Gastrocnemius medialis (tissue), 4 donors: Measurements from ENCODE around the gene SPATA7.

Source experiments
- POLR2A ChIP-seq, 2 donors: fragments of 450-650 bp; IDR thresholded peaks; one replicate each; pipeline ENCODE4 v1.6.1; 2017; ENCODE audit warnings: antibody characterized with exemption in 2 of 2, mild to moderate bottlenecking in 2 of 2, moderate library complexity in 2 of 2
- TF ChIP-seq, protein P1 (sequence below), 5 experiments: fragments of 450-650 bp in 3 of 5; fragments of 200-600 bp in 2 of 5; sonication (generic) in 2 of 5; IDR thresholded peaks in 4 of 5; conservative IDR thresholded peaks in 1 of 5; 1 replicate in 4 of 5; 2 replicates in 1 of 5; pipeline ENCODE4 v1.5.1; 2016 to 2019; ENCODE audit warnings: antibody characterized with exemption in 5 of 5, mild to moderate bottlenecking in 3 of 5, moderate library complexity in 3 of 5

DNA sequence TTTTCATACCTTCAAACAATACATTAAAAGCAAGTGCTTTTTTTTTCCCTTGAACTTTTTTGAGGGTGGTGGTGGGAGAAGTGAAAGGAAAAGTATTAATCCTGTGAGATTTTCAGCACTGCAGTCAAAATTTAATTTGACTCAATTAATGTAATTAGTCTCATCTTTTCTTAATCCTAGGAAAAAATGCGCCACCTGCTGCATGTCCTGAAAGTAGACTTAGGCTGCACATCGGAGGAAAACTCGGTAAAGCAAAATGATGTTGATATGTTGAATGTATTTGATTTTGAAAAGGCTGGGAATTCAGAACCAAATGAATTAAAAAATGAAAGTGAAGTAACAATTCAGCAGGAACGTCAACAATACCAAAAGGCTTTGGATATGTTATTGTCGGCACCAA, 52.2 kb downstream of the SPATA7 start:
- no peak for TF ChIP-seq POLR2A (IDR thresholded peaks at IDR 0.05)
- TF ChIP-seq, protein P1, sequence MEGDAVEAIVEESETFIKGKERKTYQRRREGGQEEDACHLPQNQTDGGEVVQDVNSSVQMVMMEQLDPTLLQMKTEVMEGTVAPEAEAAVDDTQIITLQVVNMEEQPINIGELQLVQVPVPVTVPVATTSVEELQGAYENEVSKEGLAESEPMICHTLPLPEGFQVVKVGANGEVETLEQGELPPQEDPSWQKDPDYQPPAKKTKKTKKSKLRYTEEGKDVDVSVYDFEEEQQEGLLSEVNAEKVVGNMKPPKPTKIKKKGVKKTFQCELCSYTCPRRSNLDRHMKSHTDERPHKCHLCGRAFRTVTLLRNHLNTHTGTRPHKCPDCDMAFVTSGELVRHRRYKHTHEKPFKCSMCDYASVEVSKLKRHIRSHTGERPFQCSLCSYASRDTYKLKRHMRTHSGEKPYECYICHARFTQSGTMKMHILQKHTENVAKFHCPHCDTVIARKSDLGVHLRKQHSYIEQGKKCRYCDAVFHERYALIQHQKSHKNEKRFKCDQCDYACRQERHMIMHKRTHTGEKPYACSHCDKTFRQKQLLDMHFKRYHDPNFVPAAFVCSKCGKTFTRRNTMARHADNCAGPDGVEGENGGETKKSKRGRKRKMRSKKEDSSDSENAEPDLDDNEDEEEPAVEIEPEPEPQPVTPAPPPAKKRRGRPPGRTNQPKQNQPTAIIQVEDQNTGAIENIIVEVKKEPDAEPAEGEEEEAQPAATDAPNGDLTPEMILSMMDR (IDR thresholded peaks at IDR 0.05 in 4 of 5, conservative IDR thresholded peaks at IDR 0.05 in 1 of 5): no peak
